GM15510 (cell line): ENCODE data around the gene SUGP2.

Experiments
- POLR2A ChIP-seq: IDR thresholded peaks from 3 replicates; pipeline ENCODE4 v1.6.1; 2011; ENCODE audit warnings: borderline replicate concordance; ENCODE audit not compliant: insufficient read length; ENCODE audit errors: extremely low read depth

The SUGP2 gene

DNA sequence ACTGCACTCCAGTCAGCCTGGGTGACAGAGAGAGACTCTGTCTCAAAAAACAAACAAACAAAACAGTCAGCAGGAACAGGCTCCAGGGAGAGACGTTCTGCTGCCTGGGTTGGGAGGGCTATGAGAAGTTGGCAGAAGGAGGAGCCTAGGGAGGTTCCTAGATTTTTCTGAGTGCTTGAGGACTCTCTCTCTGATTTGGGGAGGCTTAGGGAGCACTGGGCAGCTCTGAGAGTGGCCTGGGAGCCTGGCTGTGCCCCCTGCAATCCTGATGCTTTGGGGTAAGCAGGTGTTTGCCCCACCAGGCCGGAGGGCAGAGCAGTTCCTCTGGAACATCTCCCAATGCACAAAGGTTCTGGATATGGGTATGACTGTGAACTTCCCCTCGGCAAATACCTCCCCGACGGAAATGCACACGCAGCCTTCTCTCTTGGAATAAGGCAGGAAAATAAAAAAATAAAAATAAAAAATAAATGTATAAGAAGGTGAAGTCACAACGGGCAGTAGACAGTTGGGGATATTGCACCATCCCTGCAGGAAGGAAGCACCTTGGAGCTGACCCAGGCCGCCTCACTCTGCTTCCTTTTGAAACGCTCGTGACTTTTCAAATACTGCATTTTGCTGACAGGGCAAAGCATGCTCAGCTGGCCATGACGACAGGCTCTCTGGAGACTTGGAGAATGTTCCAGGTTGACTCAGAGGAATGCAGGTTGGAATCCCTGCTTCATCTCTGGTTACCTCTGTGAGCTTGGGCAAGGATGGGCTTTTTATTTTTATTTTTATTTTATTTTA is 65.8 kb downstream of the SUGP2 start:
- TF ChIP-seq POLR2A = no peak

DNA sequence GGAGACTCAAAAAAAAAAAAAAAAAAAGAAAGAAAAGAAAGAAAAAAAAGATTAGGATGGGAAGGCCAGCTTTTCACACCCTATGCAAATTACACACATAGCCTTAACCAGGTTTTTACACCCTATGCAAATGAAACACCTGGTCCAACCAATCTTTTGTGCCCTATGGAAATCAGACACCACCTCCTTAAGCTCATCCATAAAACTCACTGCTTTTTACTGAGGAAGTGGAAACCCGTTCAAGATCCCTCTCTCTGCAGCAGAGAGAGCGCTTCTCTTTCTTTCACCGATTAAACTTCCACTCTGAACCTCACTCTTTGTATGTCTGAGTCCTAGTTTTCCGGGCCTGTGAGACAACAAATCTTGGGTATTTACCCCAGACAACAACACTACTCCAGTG is 67.0 kb downstream of the SUGP2 start:
- TF ChIP-seq POLR2A = no peak

DNA sequence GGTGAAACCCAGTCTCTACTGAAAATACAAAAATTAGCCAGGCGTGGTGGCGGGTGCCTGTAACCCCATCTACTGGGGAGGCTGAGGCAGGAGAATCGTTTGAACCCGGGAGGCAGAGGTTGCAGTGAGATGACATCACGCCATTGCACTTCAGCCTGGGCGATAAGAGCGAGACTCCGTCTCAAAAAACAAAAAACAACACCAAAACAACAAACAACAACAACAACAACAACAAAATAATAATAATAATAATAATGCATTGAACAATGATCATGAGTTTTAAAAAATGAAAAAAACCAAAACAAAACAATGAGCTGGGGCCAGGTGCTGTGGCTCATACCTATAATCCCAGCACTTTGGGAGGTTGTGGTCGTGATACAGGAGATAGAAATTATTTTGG is 69.2 kb downstream of the SUGP2 start:
- TF ChIP-seq POLR2A = no peak

DNA sequence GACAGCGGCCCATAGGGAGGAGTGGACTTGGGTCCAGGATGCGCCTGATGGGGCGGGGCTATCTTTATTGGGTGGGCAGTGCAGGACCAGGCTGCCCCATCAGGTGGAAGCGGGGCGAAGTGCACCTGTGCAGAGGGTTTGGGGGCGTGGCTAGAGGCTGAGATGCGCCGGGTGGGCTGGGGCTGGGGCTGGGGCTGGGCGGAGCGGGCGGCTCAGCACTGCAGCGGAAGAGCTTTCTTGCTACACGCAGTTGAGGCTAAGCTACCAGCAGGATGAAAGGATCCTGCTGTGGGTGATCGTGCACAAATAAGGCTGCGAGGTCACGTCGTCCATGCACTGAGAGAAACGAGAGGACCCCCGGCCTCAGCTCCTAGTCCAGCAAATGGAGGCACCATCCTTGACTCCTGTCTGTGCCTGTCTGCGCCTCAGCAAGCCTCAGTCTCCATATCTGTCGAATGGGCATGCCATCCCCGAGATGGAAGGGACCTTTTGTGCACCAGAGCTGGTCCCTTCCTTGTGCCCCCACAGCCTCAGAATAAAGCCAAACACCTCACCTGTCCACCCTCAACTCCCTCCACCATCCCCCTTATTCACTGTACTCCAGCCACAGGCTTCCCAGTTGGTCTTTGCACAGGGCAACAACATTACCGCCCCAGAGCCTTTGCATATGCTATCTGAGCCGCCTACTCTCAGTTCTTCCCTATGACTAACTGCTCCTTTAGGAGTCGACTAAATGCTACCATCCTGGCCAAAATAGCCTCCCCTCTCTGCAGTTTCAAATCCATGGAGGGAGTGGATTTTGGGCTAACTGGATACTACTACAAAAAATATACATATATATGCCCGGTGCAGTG is 71.3 kb downstream of the SUGP2 start:
- no peak for TF ChIP-seq POLR2A

DNA sequence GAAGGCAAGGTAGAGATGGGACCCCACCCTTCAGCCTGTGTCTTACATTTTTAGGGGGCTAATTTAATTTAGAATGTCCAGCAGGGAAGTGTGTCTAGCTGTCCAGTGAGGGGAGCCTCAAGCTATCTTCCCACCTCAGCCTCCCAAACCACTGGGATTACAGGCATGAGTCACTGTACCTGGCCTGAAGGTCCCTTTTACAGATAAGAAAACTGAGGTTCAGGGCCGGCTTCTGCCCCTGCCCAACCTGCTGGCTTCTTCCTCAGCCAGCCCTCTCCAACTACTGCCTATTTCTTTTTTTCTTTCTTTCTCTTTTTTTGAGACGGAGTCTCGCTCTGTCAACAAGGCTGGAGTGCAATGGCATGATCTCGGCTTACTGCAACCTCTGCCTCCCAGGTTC is 72.9 kb downstream of the SUGP2 start:
- TF ChIP-seq POLR2A = no peak

DNA sequence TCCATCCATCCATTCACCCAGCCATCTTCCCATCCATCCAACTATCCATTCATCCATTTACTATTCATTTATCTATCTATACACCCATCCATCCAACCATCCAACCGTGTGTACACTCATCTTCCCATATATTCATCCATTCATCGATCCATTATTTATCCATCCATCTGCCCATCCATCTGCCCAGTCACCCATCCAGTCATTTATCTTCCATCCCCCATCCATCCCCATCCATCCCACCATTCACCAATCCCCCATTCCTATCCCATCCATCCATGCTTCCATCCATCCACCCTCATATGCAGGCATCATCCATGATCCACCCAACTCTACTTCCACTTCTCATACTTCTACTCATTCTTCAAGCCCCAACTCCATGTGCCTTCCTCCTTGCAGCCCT is 78.3 kb downstream of the SUGP2 start:
- no peak for TF ChIP-seq POLR2A

DNA sequence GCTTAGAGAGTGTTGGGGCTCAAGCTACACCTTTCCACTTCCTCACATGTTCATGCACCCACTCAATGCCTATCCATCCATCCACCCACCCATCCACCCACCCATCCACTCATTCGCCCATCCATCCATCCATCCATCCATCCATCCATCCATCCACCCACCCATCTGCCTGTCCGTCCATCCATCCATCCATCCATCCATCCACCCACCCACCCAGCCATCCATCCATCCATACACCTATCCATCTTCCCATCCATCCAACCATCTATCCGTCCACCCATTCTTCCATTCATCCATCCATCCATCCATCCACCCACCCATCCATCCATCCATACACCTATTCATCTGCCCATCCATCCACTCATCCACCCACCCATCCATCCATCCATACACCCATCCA is 79.2 kb downstream of the SUGP2 start:
- TF ChIP-seq POLR2A = no peak

DNA sequence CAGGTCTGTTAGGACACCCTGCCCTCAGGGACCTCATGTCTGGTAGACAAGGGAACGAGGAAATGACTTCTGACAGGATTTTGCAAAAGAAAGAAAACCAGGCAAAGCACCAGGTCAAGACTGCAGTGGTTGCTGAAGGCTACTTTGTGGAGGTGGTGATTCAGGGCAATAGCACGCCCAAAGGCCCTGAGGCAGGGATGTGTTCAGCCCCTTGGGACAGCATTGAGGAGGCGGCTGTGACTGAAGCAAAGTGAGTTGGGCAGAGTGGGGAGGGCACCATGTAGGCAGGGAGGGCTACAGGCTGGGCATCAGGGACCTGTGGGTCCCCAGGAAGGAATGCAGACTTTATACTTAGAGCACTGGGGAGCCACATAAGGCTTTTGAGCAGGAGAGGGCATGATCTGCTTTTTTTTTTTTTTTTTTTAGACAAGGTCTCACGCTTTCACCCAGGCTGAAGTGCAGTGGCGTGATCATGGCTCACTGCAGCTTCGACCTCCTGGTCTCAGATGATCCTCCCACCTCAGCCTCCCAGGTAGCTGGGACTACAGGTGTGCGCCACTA is 81.5 kb downstream of the SUGP2 start:
- no peak for TF ChIP-seq POLR2A

DNA sequence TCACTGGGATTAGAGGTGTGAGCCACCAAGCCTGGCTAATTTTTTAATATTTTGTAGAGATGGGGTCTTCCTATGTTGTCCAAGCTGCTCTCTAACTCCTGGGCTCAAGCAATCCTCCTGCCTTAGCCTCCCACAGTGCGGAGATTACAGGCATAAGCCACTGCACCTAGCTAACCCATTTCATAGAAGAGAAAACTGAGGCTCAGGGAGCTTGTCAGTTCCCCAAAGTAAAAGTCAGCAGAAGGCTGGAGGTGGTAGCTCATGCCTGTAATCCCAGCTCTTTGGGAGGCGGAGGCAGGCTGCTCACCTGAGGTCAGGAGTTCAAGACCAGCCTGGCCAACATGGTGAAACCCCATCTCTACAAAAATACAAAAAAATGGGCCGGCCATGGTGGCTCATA is 83.5 kb downstream of the SUGP2 start:
- TF ChIP-seq POLR2A = no peak

DNA sequence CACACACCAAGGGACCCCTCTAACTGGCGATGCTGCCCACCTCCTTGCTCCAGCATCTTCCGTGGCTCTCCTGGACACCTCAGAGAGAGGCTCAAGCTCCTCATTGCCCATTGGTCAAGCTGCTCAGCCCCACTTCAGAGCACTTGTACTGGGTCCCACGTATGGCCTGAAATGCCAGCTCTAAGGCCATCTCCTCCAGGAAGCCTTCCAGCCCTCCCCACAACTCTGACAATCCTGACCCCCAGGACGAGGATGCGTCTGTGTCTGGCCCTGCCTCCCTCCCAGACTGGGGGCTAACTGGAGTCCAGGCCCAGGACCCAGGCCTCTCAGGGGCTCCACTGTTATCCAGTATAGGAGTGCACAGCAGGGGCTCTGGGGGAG is 84.4 kb downstream of the SUGP2 start:
- no peak for TF ChIP-seq POLR2A

DNA sequence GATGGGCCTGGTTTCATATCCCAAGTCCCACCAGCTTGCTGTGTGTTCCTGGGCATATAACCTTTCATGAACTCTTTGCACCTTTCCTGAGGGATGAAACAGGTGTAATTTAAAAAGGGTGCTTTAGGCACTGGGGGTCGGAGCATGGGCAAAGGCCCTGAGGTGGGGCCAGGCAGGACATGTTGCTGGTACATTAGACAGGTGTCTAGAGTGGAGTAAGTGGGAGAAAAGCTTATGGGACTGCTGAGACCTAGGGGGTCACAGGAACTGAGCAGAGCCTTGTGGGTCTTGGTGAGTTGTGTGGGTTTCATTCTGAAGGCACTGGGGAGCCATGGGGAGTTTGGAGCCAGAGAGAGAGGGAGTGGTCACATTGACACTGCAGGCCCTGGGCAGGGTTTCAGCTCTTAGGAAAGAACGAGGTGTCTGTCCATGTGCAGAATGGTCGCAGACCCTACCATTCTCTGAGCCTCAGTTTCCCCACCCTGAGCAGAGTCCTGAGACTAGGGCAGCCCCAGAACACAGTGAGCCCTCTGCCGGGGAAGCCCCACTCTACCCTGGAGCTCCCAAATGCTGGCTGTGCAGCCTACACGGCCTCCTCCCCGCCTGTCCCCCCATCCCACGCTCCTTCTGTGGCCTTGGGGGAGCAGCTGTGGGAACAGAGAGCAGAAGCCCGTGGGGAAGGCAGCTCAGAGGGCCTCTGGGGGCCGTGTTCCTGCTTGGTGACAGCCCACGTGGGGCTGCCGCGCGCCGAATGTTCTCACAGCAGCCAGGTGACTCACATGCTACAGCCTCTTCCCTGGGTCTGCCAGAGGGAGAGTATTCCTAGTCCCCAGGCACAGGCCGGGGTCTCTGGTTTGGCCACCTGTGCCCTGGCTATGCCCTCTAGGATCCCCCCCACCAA is 85.0 kb downstream of the SUGP2 start:
- TF ChIP-seq POLR2A = no peak

DNA sequence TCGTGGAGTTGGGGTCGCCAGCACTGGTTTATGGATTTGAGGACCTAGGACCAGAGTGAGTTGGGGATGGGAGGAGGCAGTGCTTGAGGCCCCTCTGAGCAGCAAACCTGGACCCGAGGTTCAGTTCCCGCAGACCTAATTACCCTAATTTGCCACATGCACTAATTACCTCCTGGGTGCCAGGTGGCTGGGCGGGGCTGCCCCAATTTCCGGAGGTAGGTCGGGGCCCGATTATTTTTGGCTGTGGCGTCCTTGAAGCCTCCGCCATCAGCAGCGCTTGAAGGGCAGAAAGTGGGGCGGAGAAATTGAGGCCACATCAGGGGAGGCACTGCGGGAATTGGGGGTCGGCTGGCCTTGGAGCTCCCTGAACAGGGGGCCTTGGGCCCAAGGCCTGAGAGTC is 86.4 kb downstream of the SUGP2 start:
- TF ChIP-seq POLR2A = no peak

DNA sequence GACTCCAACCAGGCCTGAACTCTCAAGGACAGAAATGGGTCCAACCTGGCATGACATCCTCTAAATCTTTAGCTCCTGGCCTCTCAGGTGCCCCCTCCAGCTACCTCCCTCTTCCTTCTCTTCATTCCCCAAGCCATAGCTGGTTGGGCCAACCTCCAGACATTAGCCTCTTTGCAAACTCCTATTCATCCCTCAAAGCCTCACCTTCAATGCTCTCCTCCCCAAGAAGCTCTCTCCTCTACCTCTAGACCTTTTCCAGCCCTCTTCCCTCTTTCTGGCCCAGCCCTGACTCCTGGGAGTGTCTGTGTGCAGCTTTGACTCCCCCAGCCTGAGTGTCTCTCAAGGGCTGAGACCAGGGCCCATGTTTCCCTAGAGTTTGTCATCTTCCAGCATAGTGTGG is 87.0 kb downstream of the SUGP2 start:
- TF ChIP-seq POLR2A = no peak

DNA sequence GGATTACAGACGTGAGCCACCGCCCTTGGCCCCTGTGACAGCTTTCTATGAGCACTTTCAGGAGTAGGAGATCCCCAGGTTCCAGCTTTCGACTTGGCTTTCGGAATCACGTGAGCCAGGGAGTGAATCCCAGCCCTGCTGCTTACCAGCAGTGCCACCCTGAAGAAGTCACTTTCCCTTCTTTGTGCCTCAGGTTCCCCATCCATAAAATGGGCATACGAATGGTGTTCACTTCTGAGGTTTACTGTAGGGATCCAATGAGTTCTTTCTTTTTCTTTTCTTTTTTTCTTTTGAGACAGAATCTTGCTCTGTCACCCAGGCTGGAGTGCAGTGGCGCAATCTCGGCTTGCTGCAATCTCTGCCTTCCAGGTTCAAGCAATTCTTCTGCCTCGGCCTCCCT is 88.0 kb downstream of the SUGP2 start:
- TF ChIP-seq POLR2A = no peak

DNA sequence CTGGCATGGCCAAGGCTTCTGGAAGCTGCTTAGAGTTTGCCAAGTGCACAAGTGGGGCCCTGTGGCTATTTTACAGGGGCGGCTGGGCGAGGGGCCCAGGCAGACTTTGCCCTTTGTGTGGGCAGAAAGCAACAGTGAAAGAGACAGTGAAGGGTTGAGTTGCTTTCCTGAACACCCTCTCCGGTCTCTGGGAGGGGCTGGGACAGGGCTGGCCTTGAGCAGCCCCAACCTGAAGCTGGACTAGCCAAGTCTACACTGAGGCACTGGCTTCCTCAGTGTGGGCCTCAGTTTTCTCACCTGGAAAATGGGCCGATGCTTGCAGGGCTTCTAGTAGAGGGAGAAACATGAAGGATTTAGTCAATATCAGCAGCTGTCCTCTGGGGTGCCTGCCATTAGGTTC is 89.9 kb downstream of the SUGP2 start:
- no peak for TF ChIP-seq POLR2A
